Endothelial cell of umbilical vein (primary cell): ENCODE results near the gene FGD3. TPM values are rescaled to one million over a fixed set of nuclear protein-coding genes. Genes with fewer than 3 reads are reported as not detected.

Experiments used
- BruUV-seq: library from RNA; stranded (reverse); fragments of 400-500 nt; replicated peaks from 2 replicates; lab custom pipeline; 2021; lab: Mats Ljungman, UMichigan
- CTCF ChIA-PET: fragments of 300-600, 350-600 bp; sonication (Branson Sonifier 250); formaldehyde crosslinking; loops from one replicate; lab custom pipeline; 2021; ENCODE audit warnings: antibody characterized with exemption, inconsistent platforms; lab: Charles Lee
- POLR2A ChIA-PET: fragments of 300-600, 350-600 bp; sonication (Branson Sonifier 250); formaldehyde crosslinking; loops from one replicate; lab custom pipeline; 2021; ENCODE audit warnings: antibody characterized with exemption, inconsistent platforms; lab: Charles Lee
- DNase-seq: peaks from one replicate; pipeline ENCODE4 v3.0.0-alpha.2; 2011; ENCODE audit warnings: low read depth, low spot score
- FAIRE-seq: peaks from 2 replicates; lab custom pipeline; 2011; peaks lifted over from hg19 to GRCh38; lab: Jason Lieb, UNC
- H2AFZ ChIP-seq: 2 replicates; pipeline ENCODE4 v1.6.0; 2012; ENCODE audit warnings: low read depth, low read length, control low read depth, inconsistent platforms
- H3K27ac ChIP-seq: 2 replicates; pipeline ENCODE4 v1.5.1; 2011; ENCODE audit warnings: low read depth, mild to moderate bottlenecking, control low read depth, low read length, moderate library complexity; ENCODE audit not compliant: insufficient read depth
- H3K27me3 ChIP-seq, 2 experiments: 2 replicates each; pipeline versions ENCODE4 v1.6.0 to v1.6.1; 2011; ENCODE audit warnings: low read length in 2 of 2, mixed read lengths in 1 of 2; ENCODE audit not compliant: control insufficient read depth in 2 of 2, insufficient read depth in 2 of 2
- H3K36me3 ChIP-seq, 2 experiments: 2 replicates in 1 of 2; 3 replicates in 1 of 2; pipeline ENCODE4 v1.5.1; 2011; ENCODE audit warnings: low read length in 2 of 2, mild to moderate bottlenecking in 1 of 2, moderate library complexity in 1 of 2; ENCODE audit not compliant: control insufficient read depth in 2 of 2, insufficient read depth in 2 of 2; ENCODE audit errors: extremely low read depth in 1 of 2
- H3K4me1 ChIP-seq: 3 replicates; pipeline ENCODE4 v1.5.1; 2011; ENCODE audit warnings: mild to moderate bottlenecking, low read length; ENCODE audit not compliant: control insufficient read depth, insufficient read depth; ENCODE audit errors: extremely low read depth
- H3K4me2 ChIP-seq: 2 replicates; pipeline ENCODE4 v1.6.1; 2011; ENCODE audit warnings: low read length, control low read depth, mixed read lengths; ENCODE audit not compliant: insufficient read depth
- H3K4me3 ChIP-seq, 3 experiments: fragments of 200-600 bp in 1 of 3; sonication (generic), shearing (Covaris generic) in 1 of 3; replicated peaks in 1 of 3; 2 replicates each; pipeline ENCODE4 v1.5.1; 2011 to 2016; ENCODE audit warnings: control low read depth in 3 of 3, low read length in 3 of 3, mild to moderate bottlenecking in 2 of 3, inconsistent platforms in 1 of 3, low read depth in 1 of 3, moderate library complexity in 1 of 3; ENCODE audit not compliant: insufficient read depth in 1 of 3
- H3K79me2 ChIP-seq: 2 replicates; pipeline ENCODE4 v1.6.0; 2012; ENCODE audit warnings: low read length, inconsistent platforms; ENCODE audit not compliant: control insufficient read depth, insufficient read depth
- H3K9ac ChIP-seq: replicated peaks from 2 replicates; pipeline ENCODE3; 2011; ENCODE audit warnings: low read length, control low read depth; ENCODE audit not compliant: insufficient read depth; ENCODE audit errors: extremely low read depth
- H3K9me1 ChIP-seq: replicated peaks from 3 replicates; pipeline ENCODE4 v1.6.0; 2011; ENCODE audit warnings: mild to moderate bottlenecking, low read length; ENCODE audit not compliant: control insufficient read depth, insufficient read depth; ENCODE audit errors: extremely low read depth
- H3K9me3 ChIP-seq: replicated peaks from 2 replicates; pipeline ENCODE4 v1.5.1; 2012; ENCODE audit warnings: low read length, inconsistent platforms; ENCODE audit not compliant: control insufficient read depth, insufficient read depth
- H4K20me1 ChIP-seq: replicated peaks from 2 replicates; pipeline ENCODE3; 2011; ENCODE audit warnings: mild to moderate bottlenecking, low read length; ENCODE audit not compliant: control insufficient read depth, insufficient read depth; ENCODE audit errors: extremely low read depth
- CTCF ChIP-seq, 2 donors: IDR thresholded peaks; 1 replicate in 1 of 2; 2 replicates in 1 of 2; pipeline ENCODE4 v1.5.1; 2011; ENCODE audit warnings: low read length in 2 of 2, mild to moderate bottlenecking in 2 of 2, moderate library complexity in 2 of 2, control low read depth in 1 of 2, inconsistent platforms in 1 of 2, low read depth in 1 of 2; ENCODE audit not compliant: insufficient read depth in 1 of 2; ENCODE audit errors: extremely low read depth in 1 of 2
- EZH2 ChIP-seq: IDR thresholded peaks from 2 replicates; pipeline ENCODE4 v1.6.1; 2012; ENCODE audit warnings: borderline replicate concordance, low read depth, mild to moderate bottlenecking, moderate library complexity, low read length, inconsistent platforms; ENCODE audit not compliant: severe bottlenecking
- FOS ChIP-seq: IDR thresholded peaks from 2 replicates; pipeline ENCODE4 v1.6.1; 2011; ENCODE audit warnings: mild to moderate bottlenecking, low read length, moderate library complexity, borderline replicate concordance; ENCODE audit not compliant: insufficient read depth
- GATA2 ChIP-seq: IDR thresholded peaks from 2 replicates; pipeline ENCODE4 v1.7.0; 2011; ENCODE audit warnings: low read depth, mild to moderate bottlenecking, moderate library complexity, mixed read lengths, low read length; ENCODE audit not compliant: insufficient read length, insufficient read depth
- JUN ChIP-seq: IDR thresholded peaks from 2 replicates; pipeline ENCODE4 v1.6.1; 2011; ENCODE audit warnings: borderline replicate concordance, low read depth; ENCODE audit not compliant: insufficient read length, insufficient read depth
- MAX ChIP-seq: IDR thresholded peaks from 2 replicates; pipeline ENCODE4 v1.6.1; 2011; ENCODE audit not compliant: insufficient read depth, insufficient read length
- MYC ChIP-seq: IDR thresholded peaks from one replicate; pipeline ENCODE4 v1.6.1; 2011; ENCODE audit warnings: mild to moderate bottlenecking, low read depth, low read length
- POLR2A ChIP-seq: IDR thresholded peaks from 2 replicates; pipeline ENCODE4 v1.6.1; 2012; ENCODE audit warnings: low read depth, mild to moderate bottlenecking, control low read depth, low read length
- POLR2AphosphoS5 ChIP-seq: IDR thresholded peaks from 2 replicates; pipeline ENCODE4 v1.6.1; 2012; ENCODE audit warnings: low read depth, mild to moderate bottlenecking, control low read depth, low read length, moderate library complexity; ENCODE audit not compliant: insufficient read depth
- dilution Hi-C: fragments of 300-500 bp; cut with MboI; formaldehyde crosslinking; loops from one replicate; pipeline ENCODE4 v1.15.0; 2019; ENCODE audit warnings: low sequenced_read_pairs; ENCODE audit not compliant: extremely low pct_ligation_motif_present
- intact Hi-C: fragments of 100-400 bp; cut with micrococcal nuclease; formaldehyde crosslinking; loops from one replicate; pipeline ENCODE4 v1.10.0; 2022
- polyA plus RNA-seq, 4 experiments: library from polyadenylated mRNA; depleted of rRNA in 3 of 4; stranded (reverse) in 3 of 4; unstranded in 1 of 4; fragments of >200 nt; gene quantifications; 2 replicates each; pipeline versions ENCODE4 v1.2.1 to v1.2.3, GENCODE V29; 2011 to 2012; ENCODE audit warnings: missing spikeins in 1 of 4
- total RNA-seq: library from RNA; stranded (reverse); gene quantifications from 2 replicates; pipeline ENCODE4 v1.2.3, GENCODE V29; 2021

Gene FGD3
- total and polyA plus RNA-seq, 2 donors (not counting 3 experiments of a cell fraction or from before 2014, with no cell fraction given) = not detected

GRCh38 chr9:93030642-93031628, 83.6 kb downstream of the FGD3 start:
- Histone ChIP-seq H2AFZ (no peak overlapping the region), H3K9ac (no peak overlapping the region), H3K27me3 (no peaks in the 10 kb centered on the region), H3K9me1 (no peaks in the 10 kb centered on the region), H3K4me1 (no peaks in the 10 kb centered on the region), H3K27ac (no peak overlapping the region), H3K4me3 (no peak overlapping the region), H3K79me2 (no peaks in the 10 kb centered on the region), H3K4me2 (no peak overlapping the region), H4K20me1 (no peaks in the 10 kb centered on the region), H3K9me3 (no peaks in the 10 kb centered on the region), H3K36me3 (no peaks in the 10 kb centered on the region)
- dilution Hi-C loops = no loop called here
- no TSS peak for BruUV-seq
- DNase-seq (no peak), FAIRE-seq (no peak)
- TF ChIP-seq MAX (no peak), MYC (no peak), POLR2A (no peak), GATA2 (no peak), CTCF (IDR thresholded peaks at IDR 0.05; ENCODE audit: extremely low read depth in 1 of 2, insufficient read depth in 1 of 2, low read depth in 1 of 2, low read length in 2 of 2) (no peak), POLR2AphosphoS5 (no peak), FOS (no peak), JUN (no peak), EZH2 (no peak)
- intact Hi-C loops = no loop called here
- ChIA-PET POLR2A (no interaction called here), CTCF (interaction anchor here (1.5 kb wide), 1 partner anchor 27 kb away, joined by 4 read pairs; no protein-coding TSS in a partner anchor)
